ENCODE results near the gene SLC29A3. TPM values are rescaled to one million over a fixed set of nuclear protein-coding genes. Genes with fewer than 3 reads are reported as not detected.

The SLC29A3 gene
- total RNA-seq, 4 donors from 2014 or later, result 0.87 to 3.1 (median 2.3) TPM

DNA sequence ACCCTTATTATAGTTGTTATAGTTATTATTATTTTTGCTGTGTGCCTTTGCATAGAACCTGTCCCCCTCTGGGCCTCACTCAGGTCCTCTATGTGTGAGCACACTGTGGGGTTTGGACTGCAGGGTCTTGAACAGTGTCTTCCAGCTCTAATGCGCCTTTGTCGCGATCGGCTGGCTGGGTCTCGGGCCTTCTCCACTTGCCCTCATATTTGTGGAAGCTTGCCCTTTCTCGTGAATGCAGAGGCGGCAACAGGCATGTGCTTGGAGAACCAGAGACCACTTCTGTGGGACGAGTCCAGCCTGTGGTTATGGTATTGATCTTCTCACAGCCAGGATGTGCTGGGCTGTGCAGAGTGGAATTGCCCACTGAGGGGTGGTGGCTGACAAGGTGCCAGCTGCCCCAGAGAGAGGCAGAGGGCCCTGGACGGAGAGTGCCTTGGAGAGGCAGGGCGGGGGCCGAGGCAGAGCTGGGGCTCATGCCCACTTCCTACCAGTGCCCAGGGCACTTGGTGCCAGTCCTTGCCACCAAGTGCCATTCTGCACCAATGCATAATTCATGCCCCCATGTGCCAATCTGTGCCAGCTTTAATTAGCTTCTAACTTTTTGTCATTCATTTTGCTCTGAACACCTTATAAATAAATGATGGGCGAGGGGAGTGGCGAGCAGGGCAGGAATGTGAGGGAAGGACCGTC is 70.9 kb downstream of the SLC29A3 start:
- H3K9me3 ChIP-seq, result no peaks in the 10 kb centered on the region
- H3K27ac ChIP-seq, result no peak overlapping the region
- 80 to 82% methylated on average over 8 to 10 of the region's 14 CpGs for WGBS, 2 donors
- no peaks in the 10 kb centered on the region for H3K4me1 ChIP-seq
- no peak for DNase-seq
- H3K36me3 ChIP-seq, result no peaks in the 10 kb centered on the region
- H3K4me3 ChIP-seq, result no peak overlapping the region
- intact Hi-C loops (cut with DNase I), result loop anchor here (10.0 kb wide), 2 partner anchors 75 to 425 kb away; partner anchors contain the start of gene SLC29A3
- peaks cover 0 to 31% (median 0%) of the 10 kb centered on the region in 4 donors for H3K27me3 ChIP-seq
- TF ChIP-seq, protein P1, sequence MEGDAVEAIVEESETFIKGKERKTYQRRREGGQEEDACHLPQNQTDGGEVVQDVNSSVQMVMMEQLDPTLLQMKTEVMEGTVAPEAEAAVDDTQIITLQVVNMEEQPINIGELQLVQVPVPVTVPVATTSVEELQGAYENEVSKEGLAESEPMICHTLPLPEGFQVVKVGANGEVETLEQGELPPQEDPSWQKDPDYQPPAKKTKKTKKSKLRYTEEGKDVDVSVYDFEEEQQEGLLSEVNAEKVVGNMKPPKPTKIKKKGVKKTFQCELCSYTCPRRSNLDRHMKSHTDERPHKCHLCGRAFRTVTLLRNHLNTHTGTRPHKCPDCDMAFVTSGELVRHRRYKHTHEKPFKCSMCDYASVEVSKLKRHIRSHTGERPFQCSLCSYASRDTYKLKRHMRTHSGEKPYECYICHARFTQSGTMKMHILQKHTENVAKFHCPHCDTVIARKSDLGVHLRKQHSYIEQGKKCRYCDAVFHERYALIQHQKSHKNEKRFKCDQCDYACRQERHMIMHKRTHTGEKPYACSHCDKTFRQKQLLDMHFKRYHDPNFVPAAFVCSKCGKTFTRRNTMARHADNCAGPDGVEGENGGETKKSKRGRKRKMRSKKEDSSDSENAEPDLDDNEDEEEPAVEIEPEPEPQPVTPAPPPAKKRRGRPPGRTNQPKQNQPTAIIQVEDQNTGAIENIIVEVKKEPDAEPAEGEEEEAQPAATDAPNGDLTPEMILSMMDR (IDR thresholded peaks at IDR 0.05), result no peak
- TF ChIP-seq POLR2A (IDR thresholded peaks at IDR 0.05), result no peak

DNA sequence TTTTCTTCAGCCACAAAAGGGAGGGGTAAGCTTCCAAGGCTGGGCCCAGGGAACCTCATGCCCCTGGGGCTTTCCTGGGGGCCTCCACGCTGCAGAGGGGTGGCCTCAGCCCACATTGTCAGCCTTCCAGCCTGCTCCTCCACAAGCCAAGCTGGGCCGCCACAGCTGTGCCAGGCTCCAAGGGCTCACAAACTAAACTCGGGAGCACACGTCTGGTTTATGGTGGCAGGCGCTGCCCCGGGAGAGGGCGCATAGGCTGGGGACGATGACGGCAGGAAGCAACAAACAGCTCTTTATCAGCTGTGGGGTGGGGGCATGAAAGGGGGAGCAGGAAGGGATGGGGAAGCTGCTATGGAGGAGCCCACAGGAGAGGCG is 71.4 kb downstream of the SLC29A3 start:
- Histone ChIP-seq H3K4me3 (no peak overlapping the region), H3K27ac (no peak overlapping the region), H3K36me3 (no peaks in the 10 kb centered on the region), H3K9me3 (no peaks in the 10 kb centered on the region), H3K4me1 (no peaks in the 10 kb centered on the region), H3K27me3 (peaks cover 0 to 37% (median 0%) of the 10 kb centered on the region in 4 donors)
- no peak for DNase-seq
- WGBS, 2 donors, result 49 to 66% methylated on average over 3 to 6 of the region's 10 CpGs
- TF ChIP-seq, protein P1 (IDR thresholded peaks at IDR 0.05), result no peak
- no peak for TF ChIP-seq POLR2A (IDR thresholded peaks at IDR 0.05)
- intact Hi-C loops (cut with DNase I), result loop anchor here (10.0 kb wide), 1 partner anchor 424 kb away; no protein-coding TSS in a partner anchor

DNA sequence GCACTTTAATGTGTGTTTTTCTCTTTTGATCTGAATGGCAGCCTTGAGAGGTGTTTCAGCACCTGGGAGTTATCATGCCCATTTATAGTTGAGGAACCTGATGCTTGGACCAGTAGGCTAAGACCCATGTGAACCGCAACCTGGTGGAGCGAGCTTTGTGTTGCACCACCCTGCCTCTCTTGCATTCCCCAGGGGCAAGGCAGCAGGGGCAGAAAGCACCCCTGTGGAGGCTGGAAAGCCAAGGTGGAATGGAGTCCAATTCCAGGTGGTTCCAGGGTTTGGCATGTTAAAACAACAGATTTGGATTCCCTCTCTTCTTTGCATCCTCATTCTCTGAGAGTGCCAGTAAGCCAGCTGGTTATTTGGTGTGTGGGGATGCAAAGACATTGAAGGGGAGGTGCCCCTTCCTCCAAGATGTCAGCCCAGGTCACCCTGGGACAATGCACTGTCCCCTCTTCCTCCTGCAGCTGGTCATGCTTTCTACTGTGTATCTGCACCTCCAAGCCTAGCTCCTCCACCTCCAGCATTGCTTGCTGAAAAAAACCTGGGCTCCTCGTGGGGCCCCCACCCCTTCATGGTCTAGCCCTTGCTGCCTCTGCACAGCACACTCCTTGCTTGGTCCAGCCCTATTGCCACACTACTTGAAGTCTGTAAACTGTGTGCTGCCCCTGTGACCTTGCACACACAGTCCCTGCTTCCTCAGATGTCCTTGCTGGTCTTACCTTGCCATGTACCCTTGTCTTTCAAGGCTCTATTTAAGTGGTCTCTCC is 72.0 kb downstream of the SLC29A3 start:
- no peak overlapping the region for H3K27ac ChIP-seq
- 67 to 81% methylated on average over 3 of the region's 3 CpGs for WGBS, 2 donors
- H3K36me3 ChIP-seq, result no peaks in the 10 kb centered on the region
- intact Hi-C loops (cut with DNase I), result loop anchor here (10.0 kb wide), 1 partner anchor 424 kb away; no protein-coding TSS in a partner anchor
- TF ChIP-seq, protein P1 (IDR thresholded peaks at IDR 0.05), result no peak
- TF ChIP-seq POLR2A (IDR thresholded peaks at IDR 0.05), result no peak
- H3K4me1 ChIP-seq, result peaks cover 0 to 2% (median 0%) of the 10 kb centered on the region in 3 donors
- H3K27me3 ChIP-seq, result peaks cover 0 to 43% (median 0%) of the 10 kb centered on the region in 4 donors
- no peak for DNase-seq
- no peak overlapping the region for H3K4me3 ChIP-seq
- H3K9me3 ChIP-seq, result no peaks in the 10 kb centered on the region

DNA sequence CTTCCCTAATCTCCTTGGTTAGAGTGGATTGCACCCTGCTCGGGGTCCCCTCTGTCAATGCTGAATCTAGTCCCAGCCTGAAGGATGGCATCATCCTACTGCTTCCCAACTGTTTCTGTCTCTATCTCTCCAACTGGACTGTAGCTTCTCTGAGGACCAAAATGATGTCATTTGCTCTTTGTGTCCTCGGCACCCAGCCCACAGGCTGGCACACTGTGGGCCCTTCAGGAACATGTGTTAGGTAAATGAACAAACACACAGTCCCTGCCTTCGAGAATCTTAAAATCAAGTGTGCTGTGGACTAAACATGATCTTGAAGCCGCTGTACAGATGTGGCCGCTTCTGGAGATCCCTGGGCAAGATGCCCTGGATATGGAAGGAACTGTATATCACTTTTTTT is 72.6 kb downstream of the SLC29A3 start:
- peaks cover 0 to 49% (median 0%) of the 10 kb centered on the region in 4 donors for H3K27me3 ChIP-seq
- H3K27ac ChIP-seq, result no peak overlapping the region
- DNase-seq, result no peak
- H3K36me3 ChIP-seq, result no peaks in the 10 kb centered on the region
- 82 to 86% methylated on average over 5 of the region's 5 CpGs for WGBS, 2 donors
- peaks cover 0 to 8% (median 4%) of the 10 kb centered on the region in 3 donors for H3K4me1 ChIP-seq
- TF ChIP-seq, protein P1 (IDR thresholded peaks at IDR 0.05), result no peak
- no peak for TF ChIP-seq POLR2A (IDR thresholded peaks at IDR 0.05)
- intact Hi-C loops (cut with DNase I), result loop anchor here (10.0 kb wide), 1 partner anchor 423 kb away; no protein-coding TSS in a partner anchor
- H3K4me3 ChIP-seq, result no peak overlapping the region
- H3K9me3 ChIP-seq, result no peaks in the 10 kb centered on the region

DNA sequence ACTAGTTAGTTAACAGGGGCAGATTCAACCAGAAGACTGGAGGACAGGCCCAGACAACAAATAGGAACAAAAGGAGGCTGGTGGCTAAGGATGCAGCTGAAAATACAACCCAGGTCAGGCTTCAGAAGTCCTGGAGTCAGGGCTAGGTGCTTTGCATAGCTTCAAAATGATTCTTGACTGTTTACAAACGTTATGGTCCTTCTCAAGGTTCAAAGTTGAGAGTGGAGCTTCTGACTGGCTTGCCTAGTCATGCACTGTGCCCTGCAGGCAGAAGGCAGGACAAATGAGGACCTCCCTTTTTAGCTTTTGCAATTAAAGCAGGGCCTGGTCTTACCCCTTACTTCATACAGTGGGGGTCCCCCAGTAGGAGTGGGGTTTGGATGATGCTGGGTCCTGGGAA is 73.2 kb downstream of the SLC29A3 start:
- no peak overlapping the region for H3K4me3 ChIP-seq
- no peak for DNase-seq
- 25 to 29% methylated on average over 1 of the region's 1 CpG for WGBS, 2 donors
- H3K9me3 ChIP-seq, result no peaks in the 10 kb centered on the region
- TF ChIP-seq, protein P1 (IDR thresholded peaks at IDR 0.05), result no peak
- no peak for TF ChIP-seq POLR2A (IDR thresholded peaks at IDR 0.05)
- H3K36me3 ChIP-seq, result no peaks in the 10 kb centered on the region
- H3K27ac ChIP-seq, result no peak overlapping the region
- H3K27me3 ChIP-seq, result peaks cover 0 to 55% (median 3%) of the 10 kb centered on the region in 4 donors
- H3K4me1 ChIP-seq, result peaks cover 1 to 14% (median 9%) of the 10 kb centered on the region in 3 donors
- intact Hi-C loops (cut with DNase I), result loop anchor here (10.0 kb wide), 1 partner anchor 423 kb away; no protein-coding TSS in a partner anchor
